Stimulated activated CD4-positive, alpha-beta T cell treated with anti-CD3 and anti-CD28 coated beads, Interleukin-4, amount 100 ng/mL, for 1 hour (primary cell): Measurements from ENCODE around the gene HOXB7.

Experiments used
- DNase-seq: peaks from one replicate; pipeline ENCODE4 v3.0.0-alpha.2; 2020

HOXB7 gene

GRCh38 chr17:48606892-48607614 lies 3.8 kb downstream of the HOXB7 start:
- no peak for DNase-seq

- no peak for DNase-seq
Measured at GRCh38 chr17:48605991-48606891, 4.6 kb downstream of the HOXB7 start.

GRCh38 chr17:48605409-48605919 lies 5.4 kb downstream of the HOXB7 start:
- no peak for DNase-seq

GRCh38 chr17:48604770-48605329 lies 6.0 kb downstream of the HOXB7 start, which contains the start of gene HOXB6:
Gene HOXB6, minus strand, starts transcription at chr17:48604986. Its CDS starts 6,836 bp downstream, at chr17:48598150.
- no peak for DNase-seq

- DNase-seq: no peak
Measured at GRCh38 chr17:48603959-48604769, 6.7 kb downstream of the HOXB7 start.

- no peak for DNase-seq
Measured at GRCh38 chr17:48601539-48602425, 9.0 kb downstream of the HOXB7 start.

- DNase-seq: no peak
Measured at GRCh38 chr17:48601207-48601538, 9.6 kb downstream of the HOXB7 start.

GRCh38 chr17:48600244-48601098 lies 10.3 kb downstream of the HOXB7 start:
- no peak for DNase-seq

GRCh38 chr17:48599354-48599753 lies 11.5 kb downstream of the HOXB7 start:
- DNase-seq: no peak

GRCh38 chr17:48598736-48599135 lies 12.1 kb downstream of the HOXB7 start:
- no peak for DNase-seq

GRCh38 chr17:48597778-48598631 lies 12.8 kb downstream of the HOXB7 start:
- DNase-seq: no peak

GRCh38 chr17:48597528-48597777 lies 13.4 kb downstream of the HOXB7 start:
- no peak for DNase-seq

- DNase-seq: no peak
Measured at GRCh38 chr17:48596735-48597527, 13.9 kb downstream of the HOXB7 start.

- peak; percentile 55 for DNase-seq
Measured at GRCh38 chr17:48596000-48596734, 14.7 kb downstream of the HOXB7 start.

GRCh38 chr17:48595278-48595999 lies 15.4 kb downstream of the HOXB7 start:
- DNase-seq: no peak

GRCh38 chr17:48594538-48595277 lies 16.1 kb downstream of the HOXB7 start:
- DNase-seq: no peak
